ENCODE results near the gene PCDH12. TPM values are rescaled to one million over a fixed set of nuclear protein-coding genes. Genes with fewer than 3 reads are reported as not detected.

The PCDH12 gene
- total and polyA plus RNA-seq, 8 donors, result 0.35 to 7.0 (median 1.7) TPM

DNA sequence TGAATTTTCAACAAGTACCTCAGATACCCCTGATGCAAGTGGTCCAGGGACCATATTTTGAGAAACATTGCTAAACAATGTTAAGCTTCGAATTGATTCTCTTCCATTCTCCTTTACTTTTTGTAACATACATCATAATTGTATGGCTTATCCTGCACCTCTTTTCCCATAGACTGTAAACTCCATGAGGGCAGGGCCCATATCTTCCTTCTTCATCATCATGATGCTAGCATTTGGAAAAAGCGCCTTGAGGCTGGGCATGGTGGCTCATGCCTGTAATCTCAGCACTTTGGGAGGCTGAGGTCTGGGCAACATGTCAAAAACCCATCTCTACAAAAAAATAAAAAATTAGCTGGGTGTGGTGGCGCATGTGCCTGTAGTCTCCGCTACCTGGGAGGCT lies 48.8 kb downstream of the PCDH12 start:
- Histone ChIP-seq H3K4me1 (peaks cover 6 to 8% (median 7%) of the 10 kb centered on the region in 4 donors), H3K4me3 (no peak overlapping the region), H3K36me3 (no peaks in the 10 kb centered on the region), H3K9me3 (no peaks in the 10 kb centered on the region), H3K27me3 (peaks cover 0 to 18% (median 0%) of the 10 kb centered on the region in 3 donors), H3K27ac (no peak overlapping the region)
- TF ChIP-seq EP300 (IDR thresholded peaks at IDR 0.05), result no peak
- TF ChIP-seq POLR2AphosphoS5 (IDR thresholded peaks at IDR 0.05), result no peak
- no peak for TF ChIP-seq POLR2A (IDR thresholded peaks at IDR 0.05)
- TF ChIP-seq, protein P1, sequence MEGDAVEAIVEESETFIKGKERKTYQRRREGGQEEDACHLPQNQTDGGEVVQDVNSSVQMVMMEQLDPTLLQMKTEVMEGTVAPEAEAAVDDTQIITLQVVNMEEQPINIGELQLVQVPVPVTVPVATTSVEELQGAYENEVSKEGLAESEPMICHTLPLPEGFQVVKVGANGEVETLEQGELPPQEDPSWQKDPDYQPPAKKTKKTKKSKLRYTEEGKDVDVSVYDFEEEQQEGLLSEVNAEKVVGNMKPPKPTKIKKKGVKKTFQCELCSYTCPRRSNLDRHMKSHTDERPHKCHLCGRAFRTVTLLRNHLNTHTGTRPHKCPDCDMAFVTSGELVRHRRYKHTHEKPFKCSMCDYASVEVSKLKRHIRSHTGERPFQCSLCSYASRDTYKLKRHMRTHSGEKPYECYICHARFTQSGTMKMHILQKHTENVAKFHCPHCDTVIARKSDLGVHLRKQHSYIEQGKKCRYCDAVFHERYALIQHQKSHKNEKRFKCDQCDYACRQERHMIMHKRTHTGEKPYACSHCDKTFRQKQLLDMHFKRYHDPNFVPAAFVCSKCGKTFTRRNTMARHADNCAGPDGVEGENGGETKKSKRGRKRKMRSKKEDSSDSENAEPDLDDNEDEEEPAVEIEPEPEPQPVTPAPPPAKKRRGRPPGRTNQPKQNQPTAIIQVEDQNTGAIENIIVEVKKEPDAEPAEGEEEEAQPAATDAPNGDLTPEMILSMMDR (IDR thresholded peaks at IDR 0.05), result no peak
- DNase-seq, result no peak
- WGBS, 5 donors, result 68 to 94% (median 82%) methylated on average over 4 of the region's 4 CpGs
- intact Hi-C loops (cut with DNase I; ENCODE audit: low total_unique reads), result no loop called here

DNA sequence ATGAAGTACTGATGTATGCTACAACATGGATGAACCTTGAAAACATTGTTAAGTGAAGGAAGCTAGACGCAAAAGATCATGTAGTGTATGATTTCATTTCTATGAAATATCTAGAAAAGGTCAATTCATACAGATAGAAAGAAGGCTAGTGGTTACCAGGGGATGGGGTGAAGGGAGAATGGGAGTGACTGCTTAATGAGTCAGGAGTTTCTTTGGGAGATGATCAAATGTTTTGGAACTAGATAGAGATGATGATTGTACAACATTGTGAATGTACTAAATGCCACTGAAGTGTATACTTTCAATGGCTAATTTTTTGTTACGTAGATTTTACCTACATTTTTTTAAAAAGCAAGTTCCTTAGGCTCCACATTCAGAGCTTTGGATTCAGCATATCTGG lies 49.2 kb downstream of the PCDH12 start:
- intact Hi-C loops (cut with DNase I; ENCODE audit: low total_unique reads), result no loop called here
- peaks cover 2 to 4% (median 3%) of the 10 kb centered on the region in 4 donors for H3K4me1 ChIP-seq
- no peak overlapping the region for H3K4me3 ChIP-seq
- H3K27me3 ChIP-seq, result peaks cover 0 to 14% (median 0%) of the 10 kb centered on the region in 3 donors
- no peak overlapping the region for H3K27ac ChIP-seq
- no peak for DNase-seq
- H3K9me3 ChIP-seq, result no peaks in the 10 kb centered on the region
- no peak for TF ChIP-seq EP300 (IDR thresholded peaks at IDR 0.05)
- no peak for TF ChIP-seq POLR2AphosphoS5 (IDR thresholded peaks at IDR 0.05)
- no peak for TF ChIP-seq POLR2A (IDR thresholded peaks at IDR 0.05)
- TF ChIP-seq, protein P1 (IDR thresholded peaks at IDR 0.05), result no peak
- 80 to 92% (median 92%) methylated on average over 2 of the region's 2 CpGs for WGBS, 5 donors
- no peaks in the 10 kb centered on the region for H3K36me3 ChIP-seq

DNA sequence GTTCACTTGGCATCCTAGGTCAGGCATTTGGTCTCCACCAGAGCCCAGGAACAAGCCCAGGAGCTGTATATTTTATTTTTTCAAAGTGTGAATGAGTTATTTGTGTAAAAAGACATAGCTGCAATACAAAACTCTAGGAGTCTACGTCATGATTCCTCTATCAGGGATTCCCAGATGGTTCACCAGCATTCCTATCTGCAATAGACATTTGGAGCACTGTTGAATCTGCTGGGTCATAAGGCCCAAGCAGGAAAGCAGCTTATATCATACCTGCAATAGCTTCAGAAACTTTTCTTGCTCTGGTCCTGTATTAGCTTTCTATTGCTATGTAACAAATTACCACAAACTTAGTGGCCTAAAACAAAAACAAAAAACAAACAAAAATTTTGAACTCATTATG lies 51.0 kb downstream of the PCDH12 start:
- DNase-seq, result no peak
- 0 to 4% (median 0%) methylated on average over 1 of the region's 1 CpG for WGBS, 5 donors
- H3K4me1 ChIP-seq, result no peaks in the 10 kb centered on the region
- no peak overlapping the region for H3K4me3 ChIP-seq
- no peaks in the 10 kb centered on the region for H3K9me3 ChIP-seq
- no peak overlapping the region for H3K27ac ChIP-seq
- no peaks in the 10 kb centered on the region for H3K36me3 ChIP-seq
- no peak for TF ChIP-seq EP300 (IDR thresholded peaks at IDR 0.05)
- TF ChIP-seq POLR2A (IDR thresholded peaks at IDR 0.05), result no peak
- TF ChIP-seq POLR2AphosphoS5 (IDR thresholded peaks at IDR 0.05), result no peak
- TF ChIP-seq, protein P1 (IDR thresholded peaks at IDR 0.05), result no peak
- no peaks in the 10 kb centered on the region for H3K27me3 ChIP-seq
- intact Hi-C loops (cut with DNase I; ENCODE audit: low total_unique reads), result no loop called here

DNA sequence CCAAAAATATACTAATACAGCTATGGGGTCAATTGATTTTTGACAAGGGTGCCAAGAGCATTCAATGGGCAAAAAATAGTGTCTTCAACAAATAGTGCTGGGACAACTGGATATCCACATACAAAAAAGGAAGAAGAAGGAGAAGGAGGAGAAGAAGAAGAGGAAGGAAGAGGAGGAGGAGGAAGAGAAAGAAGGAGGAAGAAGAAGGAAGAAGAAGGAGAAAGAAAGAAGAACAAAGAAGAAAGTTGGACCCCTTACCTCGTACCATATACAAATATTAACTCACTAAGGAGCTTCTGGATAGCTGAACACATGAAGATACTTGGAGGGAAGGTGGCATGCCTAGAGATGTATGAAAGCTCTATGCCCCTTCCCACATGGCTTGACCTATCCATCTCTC lies 51.5 kb downstream of the PCDH12 start:
- no peak for DNase-seq
- H3K36me3 ChIP-seq, result no peaks in the 10 kb centered on the region
- H3K4me3 ChIP-seq, result no peak overlapping the region
- no peaks in the 10 kb centered on the region for H3K27me3 ChIP-seq
- no peaks in the 10 kb centered on the region for H3K4me1 ChIP-seq
- H3K27ac ChIP-seq, result no peak overlapping the region
- no peak for TF ChIP-seq EP300 (IDR thresholded peaks at IDR 0.05)
- no peak for TF ChIP-seq POLR2A (IDR thresholded peaks at IDR 0.05)
- TF ChIP-seq, protein P1 (IDR thresholded peaks at IDR 0.05), result no peak
- no peak for TF ChIP-seq POLR2AphosphoS5 (IDR thresholded peaks at IDR 0.05)
- H3K9me3 ChIP-seq, result no peaks in the 10 kb centered on the region
- intact Hi-C loops (cut with DNase I; ENCODE audit: low total_unique reads), result no loop called here
- 0 to 93% (median 39%) methylated on average over 1 of the region's 1 CpG for WGBS, 5 donors
